Measurements from ENCODE around the gene DISP2.

The DISP2 gene

GRCh38 chr15:40418126-40418525, 60.1 kb downstream of the DISP2 start:
- no peak overlapping the region for H3K4me3 ChIP-seq (ENCODE audit: low read depth in 1 of 2, low read length in 2 of 2)
- H3K36me3 ChIP-seq (ENCODE audit: insufficient read depth, low read length), result peaks cover 45% of the 10 kb centered on the region
- peaks cover 3% of the 10 kb centered on the region; the same call in 1 of the 2 replicates for H3K4me1 ChIP-seq (ENCODE audit: insufficient read depth, low read length)
- TF ChIP-seq CTCF (IDR thresholded peaks at IDR 0.05; ENCODE audit: borderline replicate concordance, extremely low read depth, low read length, poor library complexity, severe bottlenecking) (no peak), EZH2 (IDR thresholded peaks at IDR 0.05; ENCODE audit: borderline replicate concordance, low read depth, low read length, severe bottlenecking) (no peak)
- no peaks in the 10 kb centered on the region for H3K27me3 ChIP-seq (ENCODE audit: insufficient read depth, low read length, poor library complexity)
- H3K9ac ChIP-seq (ENCODE audit: low read depth, low read length), result no peak overlapping the region
- H4K20me1 ChIP-seq (ENCODE audit: insufficient read depth, low read length), result no peaks in the 10 kb centered on the region
- H2AFZ ChIP-seq (ENCODE audit: low read depth, low read length), result no peak overlapping the region
- ATAC-seq (ENCODE audit: insufficient read depth, low read depth), result no peak
- DNase-seq, result no peak
- H3K79me2 ChIP-seq (ENCODE audit: insufficient read depth, low read length), result no peaks in the 10 kb centered on the region
- H3K27ac ChIP-seq (ENCODE audit: low read length), result no peak overlapping the region
- no peak overlapping the region for H3K4me2 ChIP-seq (ENCODE audit: insufficient read depth, low read length)
- no peaks in the 10 kb centered on the region for H3K9me3 ChIP-seq (ENCODE audit: insufficient read depth, low read length, severe bottlenecking)

GRCh38 chr15:40420071-40420713, 62.2 kb downstream of the DISP2 start:
- H3K27ac ChIP-seq (ENCODE audit: low read length), result no peak overlapping the region

GRCh38 chr15:40420793-40421192, 62.8 kb downstream of the DISP2 start:
- no peak for ATAC-seq (ENCODE audit: insufficient read depth, low read depth)
- H3K27me3 ChIP-seq (ENCODE audit: insufficient read depth, low read length, poor library complexity), result no peaks in the 10 kb centered on the region
- H3K27ac ChIP-seq (ENCODE audit: low read length), result no peak overlapping the region
- H3K79me2 ChIP-seq (ENCODE audit: insufficient read depth, low read length), result no peaks in the 10 kb centered on the region
- H4K20me1 ChIP-seq (ENCODE audit: insufficient read depth, low read length), result no peaks in the 10 kb centered on the region
- TF ChIP-seq EZH2 (IDR thresholded peaks at IDR 0.05; ENCODE audit: borderline replicate concordance, low read depth, low read length, severe bottlenecking) (no peak), CTCF (IDR thresholded peaks at IDR 0.05; ENCODE audit: borderline replicate concordance, extremely low read depth, low read length, poor library complexity, severe bottlenecking) (no peak)
- no peak overlapping the region for H3K9ac ChIP-seq (ENCODE audit: low read depth, low read length)
- H3K4me1 ChIP-seq (ENCODE audit: insufficient read depth, low read length), result peaks cover 3% of the 10 kb centered on the region; the same call in 1 of the 2 replicates
- H3K4me2 ChIP-seq (ENCODE audit: insufficient read depth, low read length), result no peak overlapping the region
- H2AFZ ChIP-seq (ENCODE audit: low read depth, low read length), result no peak overlapping the region
- no peak for DNase-seq
- H3K36me3 ChIP-seq (ENCODE audit: insufficient read depth, low read length), result peaks cover 20% of the 10 kb centered on the region
- no peak overlapping the region for H3K4me3 ChIP-seq (ENCODE audit: low read depth in 1 of 2, low read length in 2 of 2)
- no peaks in the 10 kb centered on the region for H3K9me3 ChIP-seq (ENCODE audit: insufficient read depth, low read length, severe bottlenecking)

More at GRCh38 chr15:40420071-40420713, 62.2 kb downstream of the DISP2 start:
- H3K9me3 ChIP-seq (ENCODE audit: insufficient read depth, low read length, severe bottlenecking), result no peaks in the 10 kb centered on the region
- no peaks in the 10 kb centered on the region for H4K20me1 ChIP-seq (ENCODE audit: insufficient read depth, low read length)
- H3K4me3 ChIP-seq (ENCODE audit: low read depth in 1 of 2, low read length in 2 of 2), result no peak overlapping the region
- no peak overlapping the region for H3K9ac ChIP-seq (ENCODE audit: low read depth, low read length)
- TF ChIP-seq CTCF (IDR thresholded peaks at IDR 0.05; ENCODE audit: borderline replicate concordance, extremely low read depth, low read length, poor library complexity, severe bottlenecking) (no peak), EZH2 (IDR thresholded peaks at IDR 0.05; ENCODE audit: borderline replicate concordance, low read depth, low read length, severe bottlenecking) (no peak)
- H2AFZ ChIP-seq (ENCODE audit: low read depth, low read length), result no peak overlapping the region
- H3K79me2 ChIP-seq (ENCODE audit: insufficient read depth, low read length), result no peaks in the 10 kb centered on the region
- peaks cover 26% of the 10 kb centered on the region for H3K36me3 ChIP-seq (ENCODE audit: insufficient read depth, low read length)
- no peaks in the 10 kb centered on the region for H3K27me3 ChIP-seq (ENCODE audit: insufficient read depth, low read length, poor library complexity)
- peaks cover 3% of the 10 kb centered on the region; the same call in 1 of the 2 replicates for H3K4me1 ChIP-seq (ENCODE audit: insufficient read depth, low read length)
- DNase-seq (no peak), ATAC-seq (ENCODE audit: insufficient read depth, low read depth) (no peak)
- no peak overlapping the region for H3K4me2 ChIP-seq (ENCODE audit: insufficient read depth, low read length)
